Activated CD8-positive, alpha-beta memory T cell treated with anti-CD3 and anti-CD28 coated beads, Interleukin-2, amount 10 ng/mL, durations not matched to agents 7 days and 5 days (primary cell): Measurements from ENCODE around the gene UCK2. TPM values are rescaled to one million over a fixed set of nuclear protein-coding genes. Genes with fewer than 3 reads are reported as not detected.
A peak's percentile ranks its signal among the peaks of the same experiment; 100 is the strongest.

Source experiments
- ATAC-seq: fragments of 150-1000 bp; cut with Tn5 transposase; one replicate; pipeline ENCODE4 v1.10.0; 2021; ENCODE audit warnings: moderate library complexity
- CTCF ChIA-PET: fragments of 350-600 bp; sonication (Branson Sonifier 250); formaldehyde crosslinking; loops from one replicate; lab custom pipeline; 2021; ENCODE audit warnings: antibody characterized with exemption; lab: Charles Lee
- DNase-seq: peaks from one replicate; pipeline ENCODE4 v3.0.0-alpha.2; 2020
- H3K27ac Mint-ChIP-seq: one replicate; pipeline ENCODE4 v1.8.0; 2021; ENCODE audit warnings: mild to moderate bottlenecking, mixed read lengths
- H3K27me3 Mint-ChIP-seq: one replicate; pipeline ENCODE4 v1.8.0; 2021; ENCODE audit warnings: mixed read lengths
- H3K36me3 Mint-ChIP-seq: one replicate; pipeline ENCODE4 v1.8.0; 2021; ENCODE audit warnings: mild to moderate bottlenecking, mixed read lengths
- H3K4me1 Mint-ChIP-seq: one replicate; pipeline ENCODE4 v1.8.0; 2021; ENCODE audit warnings: mixed read lengths
- H3K4me3 Mint-ChIP-seq: one replicate; pipeline ENCODE4 v1.8.0; 2021; ENCODE audit warnings: mild to moderate bottlenecking, moderate library complexity, mixed read lengths
- H3K9me3 Mint-ChIP-seq: one replicate; pipeline ENCODE4 v1.8.0; 2022; ENCODE audit warnings: low read depth, mixed read lengths
- total RNA-seq, 2 experiments: library from RNA; stranded (reverse); gene quantifications; one replicate each; pipeline ENCODE4 v1.2.3, GENCODE V29; 2021

UCK2 gene
- total RNA-seq, 2 experiments from 2014 or later: 50.7 to 70.3 TPM

- ATAC-seq (no peak), DNase-seq (no peak)
- CTCF ChIA-PET: no interaction called here
- Mint-ChIP-seq H3K9me3 (no peaks in the 10 kb centered on the region), H3K4me1 (peaks cover 41% of the 10 kb centered on the region), H3K27ac (no peak overlapping the region), H3K4me3 (no peak overlapping the region), H3K36me3 (peaks cover 17% of the 10 kb centered on the region), H3K27me3 (no peaks in the 10 kb centered on the region)
These were observed 13.0 kb downstream of the UCK2 start for GRCh38 chr1:165840423-165840822.

GRCh38 chr1:165841582-165842017 lies 14.2 kb downstream of the UCK2 start:
- ATAC-seq: peak; percentile 59
- Mint-ChIP-seq H3K27ac (no peak overlapping the region), H3K9me3 (no peaks in the 10 kb centered on the region)

GRCh38 chr1:165842023-165842670 lies 14.7 kb downstream of the UCK2 start:
- Mint-ChIP-seq H3K4me3 (no peak overlapping the region), H3K27ac (peak overlapping the region; percentile 5), H3K4me1 (peaks cover 53% of the 10 kb centered on the region), H3K27me3 (no peaks in the 10 kb centered on the region), H3K9me3 (no peaks in the 10 kb centered on the region), H3K36me3 (peaks cover 13% of the 10 kb centered on the region)
- CTCF ChIA-PET: interaction anchor here (1.6 to 4.1 kb wide), 2 partner anchors 13 to 29 kb away, joined by 7 to 17 read pairs; partner anchors contain the start of gene UCK2
- ATAC-seq: no peak
- no peak for DNase-seq

More at GRCh38 chr1:165841582-165842017, 14.2 kb downstream of the UCK2 start:
- Mint-ChIP-seq H3K4me1 (peaks cover 52% of the 10 kb centered on the region), H3K36me3 (peaks cover 15% of the 10 kb centered on the region), H3K27me3 (no peaks in the 10 kb centered on the region), H3K4me3 (no peak overlapping the region)
- DNase-seq: peak; percentile 44
- CTCF ChIA-PET: interaction anchor here (1.6 to 4.1 kb wide), 2 partner anchors 13 to 30 kb away, joined by 7 to 17 read pairs; partner anchors contain the start of gene UCK2

GRCh38 chr1:165842671-165843129 lies 15.3 kb downstream of the UCK2 start:
- Mint-ChIP-seq H3K4me3 (no peak overlapping the region), H3K4me1 (peaks cover 53% of the 10 kb centered on the region), H3K9me3 (no peaks in the 10 kb centered on the region), H3K27me3 (no peaks in the 10 kb centered on the region), H3K27ac (peak overlapping the region; percentile 44), H3K36me3 (peaks cover 13% of the 10 kb centered on the region)
- CTCF ChIA-PET: interaction anchor here (1.6 to 4.1 kb wide), 2 partner anchors 14 to 28 kb away, joined by 7 to 17 read pairs; partner anchors contain the start of gene UCK2
- DNase-seq (peak; percentile 44), ATAC-seq (peak; percentile 43)

GRCh38 chr1:165843304-165843703 lies 15.9 kb downstream of the UCK2 start:
- ATAC-seq: no peak
- H3K27me3 Mint-ChIP-seq: no peaks in the 10 kb centered on the region
- CTCF ChIA-PET: interaction anchor here (4.1 kb wide), 1 partner anchor 14 kb away, joined by 17 read pairs; the partner anchor contains the start of gene UCK2
- H3K27ac Mint-ChIP-seq: no peak overlapping the region
- H3K4me1 Mint-ChIP-seq: peaks cover 53% of the 10 kb centered on the region
- no peak for DNase-seq
- no peaks in the 10 kb centered on the region for H3K9me3 Mint-ChIP-seq
- H3K4me3 Mint-ChIP-seq: no peak overlapping the region
- peaks cover 13% of the 10 kb centered on the region for H3K36me3 Mint-ChIP-seq

GRCh38 chr1:165844114-165844798 lies 16.8 kb downstream of the UCK2 start:
- H3K27me3 Mint-ChIP-seq: no peaks in the 10 kb centered on the region
- H3K4me3 Mint-ChIP-seq: no peak overlapping the region
- CTCF ChIA-PET: interaction anchor here (1.5 to 4.1 kb wide), 2 partner anchors 15 to 27 kb away, joined by 4 to 17 read pairs; partner anchors contain the start of gene UCK2
- peaks cover 57% of the 10 kb centered on the region for H3K4me1 Mint-ChIP-seq
- peaks cover 14% of the 10 kb centered on the region for H3K36me3 Mint-ChIP-seq
- DNase-seq: no peak
- no peaks in the 10 kb centered on the region for H3K9me3 Mint-ChIP-seq
- no peak overlapping the region for H3K27ac Mint-ChIP-seq
- ATAC-seq: no peak

- H3K27ac Mint-ChIP-seq: no peak overlapping the region
- ATAC-seq: no peak
- H3K36me3 Mint-ChIP-seq: peaks cover 11% of the 10 kb centered on the region
- no peak for DNase-seq
- CTCF ChIA-PET: interaction anchor here (1.2 to 4.1 kb wide), 3 partner anchors 16 to 76 kb away, joined by 3 to 17 read pairs (median 4); partner anchors contain the start of genes TMCO1 and UCK2
- H3K9me3 Mint-ChIP-seq: no peaks in the 10 kb centered on the region
- peaks cover 64% of the 10 kb centered on the region for H3K4me1 Mint-ChIP-seq
- H3K4me3 Mint-ChIP-seq: no peak overlapping the region
- no peaks in the 10 kb centered on the region for H3K27me3 Mint-ChIP-seq
These were observed 17.5 kb downstream of the UCK2 start for GRCh38 chr1:165844933-165845332.

- ATAC-seq (no peak), DNase-seq (no peak)
- H3K36me3 Mint-ChIP-seq: peaks cover 9% of the 10 kb centered on the region
- CTCF ChIA-PET: interaction anchor here (0.9 to 4.1 kb wide), 4 partner anchors 16 to 77 kb away, joined by 3 to 17 read pairs (median 4); partner anchors contain the start of genes TMCO1 and UCK2
- H3K4me3 Mint-ChIP-seq: no peak overlapping the region
- no peak overlapping the region for H3K27ac Mint-ChIP-seq
- no peaks in the 10 kb centered on the region for H3K9me3 Mint-ChIP-seq
- H3K4me1 Mint-ChIP-seq: peaks cover 62% of the 10 kb centered on the region
- H3K27me3 Mint-ChIP-seq: no peaks in the 10 kb centered on the region
These were observed 18.2 kb downstream of the UCK2 start for GRCh38 chr1:165845569-165845968.

- ATAC-seq: peak; percentile 56
- DNase-seq: peak; percentile 49
- H3K9me3 Mint-ChIP-seq: no peaks in the 10 kb centered on the region
- no peaks in the 10 kb centered on the region for H3K27me3 Mint-ChIP-seq
- H3K4me1 Mint-ChIP-seq: peaks cover 66% of the 10 kb centered on the region
- H3K4me3 Mint-ChIP-seq: no peak overlapping the region
- CTCF ChIA-PET: interaction anchor here (0.9 to 1.4 kb wide), 3 partner anchors 16 to 107 kb away, joined by 3 to 4 read pairs (median 3); partner anchors contain the start of gene TMCO1
- H3K36me3 Mint-ChIP-seq: peaks cover 9% of the 10 kb centered on the region
- peak overlapping the region; percentile 21 for H3K27ac Mint-ChIP-seq
These were observed 18.8 kb downstream of the UCK2 start for GRCh38 chr1:165845992-165846748.

- H3K4me3 Mint-ChIP-seq: no peak overlapping the region
- H3K27ac Mint-ChIP-seq: no peak overlapping the region
- no peaks in the 10 kb centered on the region for H3K9me3 Mint-ChIP-seq
- peaks cover 8% of the 10 kb centered on the region for H3K36me3 Mint-ChIP-seq
- ATAC-seq (no peak), DNase-seq (no peak)
- CTCF ChIA-PET: interaction anchor here (0.6 to 2.0 kb wide), 3 partner anchors 17 to 109 kb away, joined by 3 to 6 read pairs (median 3); no protein-coding TSS in a partner anchor
- H3K27me3 Mint-ChIP-seq: no peaks in the 10 kb centered on the region
- peaks cover 65% of the 10 kb centered on the region for H3K4me1 Mint-ChIP-seq
These were observed 20.1 kb downstream of the UCK2 start for GRCh38 chr1:165847486-165847885.

GRCh38 chr1:165849353-165850133 lies 22.1 kb downstream of the UCK2 start:
- no peak for ATAC-seq
- Mint-ChIP-seq H3K27me3 (no peaks in the 10 kb centered on the region), H3K4me1 (peaks cover 66% of the 10 kb centered on the region), H3K4me3 (no peak overlapping the region), H3K36me3 (peaks cover 8% of the 10 kb centered on the region), H3K9me3 (no peaks in the 10 kb centered on the region), H3K27ac (no peak overlapping the region)
- no peak for DNase-seq
- CTCF ChIA-PET: interaction anchor here (1.5 to 2.0 kb wide), 2 partner anchors 21 to 24 kb away, joined by 3 to 6 read pairs; no protein-coding TSS in a partner anchor
